NCI-H2081 (cell line): ENCODE measurements around the gene LNX2.

Experiments
- DNase-seq, 2 experiments: peaks; one replicate each; lab custom pipeline; 2025; lab: John Stamatoyannopoulos, UW

The LNX2 gene

DNA sequence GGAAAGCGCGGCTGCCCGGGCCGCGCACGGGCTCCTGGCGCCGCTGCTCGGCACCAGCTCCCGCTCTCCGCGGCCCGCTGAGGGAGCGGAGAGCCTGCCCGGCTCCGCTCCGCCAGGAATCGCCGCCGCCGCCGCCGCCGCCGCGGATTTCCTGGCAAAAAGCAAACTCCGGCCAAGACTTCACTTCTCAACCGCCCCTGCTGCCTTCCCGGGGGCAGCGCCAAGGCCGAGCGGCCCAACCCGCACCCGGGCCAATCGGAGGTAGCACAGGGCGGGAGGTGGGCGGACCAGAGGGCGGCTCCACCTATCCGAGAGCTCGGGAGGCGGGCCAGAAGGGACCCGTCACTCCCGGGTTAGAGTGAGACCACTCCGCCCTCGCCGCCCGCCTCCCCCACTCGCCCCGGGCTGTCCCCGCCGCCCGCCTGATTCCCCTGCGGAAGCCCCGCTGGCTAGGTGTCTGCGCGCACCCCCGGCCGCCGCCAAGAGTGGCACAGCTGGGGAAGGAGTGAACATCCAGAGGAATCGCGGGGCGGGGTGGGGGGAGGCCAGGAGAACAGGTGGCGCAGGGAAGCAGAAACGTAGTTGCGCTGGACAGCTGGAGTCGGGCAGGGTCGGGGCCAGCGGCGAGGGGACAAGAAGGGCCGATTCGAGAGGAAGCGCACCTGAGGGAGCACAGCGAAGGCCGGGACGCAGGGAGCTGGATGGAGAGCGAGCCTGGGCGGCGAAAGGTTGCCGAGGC is at the start of gene LNX2:
TSS of gene LNX2 (minus strand) at position 153 of the 739 bp plus-strand sequence. CDS start 38,826 bp downstream, outside the sequence.
- DNase-seq, result peak; percentile 92 to 94

DNA sequence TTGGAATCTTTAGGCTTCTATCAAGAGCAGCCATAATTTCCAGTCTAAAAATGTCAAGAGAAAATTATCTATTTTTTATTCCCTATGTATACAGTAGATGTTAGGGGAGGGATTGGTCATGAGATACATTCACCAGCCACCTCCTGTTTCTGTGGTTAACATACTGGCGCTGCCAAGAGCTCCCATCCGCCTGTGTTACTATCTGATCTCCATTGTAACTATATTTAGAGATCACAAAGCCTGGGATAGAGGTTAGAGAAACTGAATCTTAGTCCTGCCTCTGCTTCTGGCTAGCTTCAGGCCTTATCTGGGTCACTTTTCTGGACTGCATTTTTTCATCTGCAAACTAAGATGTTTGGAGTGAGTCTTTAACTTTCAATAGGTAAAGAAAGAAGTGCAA is 47.6 kb upstream of the LNX2 start:
- DNase-seq, result no peak

DNA sequence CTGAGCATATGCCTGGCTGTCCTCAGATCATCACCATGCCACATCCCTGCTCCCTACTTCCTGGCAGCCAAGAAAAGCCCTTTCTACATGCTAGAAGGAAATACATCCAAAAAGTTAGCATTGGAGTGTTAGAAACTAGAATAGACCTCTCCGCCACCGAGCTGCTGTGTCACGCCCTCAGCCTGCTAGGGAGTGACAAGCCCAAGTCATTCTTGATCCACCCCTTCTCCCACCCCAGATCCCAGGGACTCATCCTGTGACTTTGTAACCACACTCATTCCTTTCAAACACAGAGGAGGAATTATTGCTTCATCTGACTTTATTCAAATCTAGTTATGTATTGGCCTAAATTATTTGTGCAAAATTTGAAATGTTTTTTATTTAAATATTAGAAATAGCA is 46.6 kb upstream of the LNX2 start:
- DNase-seq, result no peak

DNA sequence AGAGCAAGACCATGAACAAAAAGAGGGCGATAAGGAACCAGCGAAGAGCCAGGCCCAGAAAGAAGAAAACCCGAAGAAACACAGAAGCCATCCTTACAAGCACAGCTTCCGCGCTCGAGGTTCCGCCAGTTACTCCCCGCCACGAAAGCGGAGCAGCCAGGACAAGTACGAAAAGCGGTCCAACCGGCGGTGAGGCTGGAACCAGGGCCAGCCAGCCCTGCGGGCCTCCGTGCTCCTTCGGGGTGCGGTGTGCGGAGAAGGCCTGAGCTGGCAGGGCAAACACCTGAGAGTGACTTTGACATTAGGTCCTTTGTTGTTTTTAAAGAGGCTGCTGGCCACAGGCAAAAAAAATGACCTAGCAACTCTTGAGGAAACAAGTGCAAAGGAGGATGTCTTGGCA is 45.4 kb upstream of the LNX2 start:
- DNase-seq, result no peak

DNA sequence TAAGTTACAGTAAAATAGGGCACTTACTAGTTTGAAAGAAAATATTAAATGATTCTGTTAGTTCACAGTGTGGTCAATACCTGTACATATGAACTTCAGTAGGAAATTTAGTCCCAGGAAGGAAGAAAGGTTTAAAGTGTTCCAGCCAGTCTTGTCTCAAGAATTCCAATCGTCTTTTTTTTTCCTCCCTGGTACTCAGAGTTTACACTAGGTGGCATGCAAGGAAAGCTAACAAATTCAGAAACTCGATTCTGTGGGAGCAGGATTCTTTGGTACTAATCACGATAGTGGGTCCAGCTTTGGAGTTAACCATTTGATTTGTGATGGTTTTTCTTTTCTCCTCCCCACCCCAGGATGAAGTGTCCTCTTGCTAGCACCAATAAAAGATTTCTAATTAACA is 45.0 kb upstream of the LNX2 start:
- DNase-seq, result no peak

DNA sequence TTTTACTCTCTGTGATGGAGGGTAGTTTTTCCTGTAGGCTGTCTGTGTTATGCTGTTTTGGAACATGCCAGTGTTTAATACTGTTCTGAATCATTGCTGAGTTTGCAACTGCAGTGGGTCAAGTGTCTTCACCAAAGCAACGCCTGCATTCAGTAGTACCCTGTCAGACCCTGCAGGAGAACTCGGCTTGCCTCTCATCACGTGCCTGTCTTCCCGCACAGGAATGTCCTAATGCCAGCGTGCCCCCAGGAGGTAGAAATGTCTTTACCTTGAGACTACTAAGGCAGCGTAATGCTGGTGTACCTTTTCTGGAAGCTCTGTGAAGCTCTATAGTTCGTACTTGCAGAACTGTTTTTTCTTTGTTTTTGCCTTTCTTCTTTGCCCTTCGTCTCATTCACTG is 43.6 kb upstream of the LNX2 start:
- no peak for DNase-seq

DNA sequence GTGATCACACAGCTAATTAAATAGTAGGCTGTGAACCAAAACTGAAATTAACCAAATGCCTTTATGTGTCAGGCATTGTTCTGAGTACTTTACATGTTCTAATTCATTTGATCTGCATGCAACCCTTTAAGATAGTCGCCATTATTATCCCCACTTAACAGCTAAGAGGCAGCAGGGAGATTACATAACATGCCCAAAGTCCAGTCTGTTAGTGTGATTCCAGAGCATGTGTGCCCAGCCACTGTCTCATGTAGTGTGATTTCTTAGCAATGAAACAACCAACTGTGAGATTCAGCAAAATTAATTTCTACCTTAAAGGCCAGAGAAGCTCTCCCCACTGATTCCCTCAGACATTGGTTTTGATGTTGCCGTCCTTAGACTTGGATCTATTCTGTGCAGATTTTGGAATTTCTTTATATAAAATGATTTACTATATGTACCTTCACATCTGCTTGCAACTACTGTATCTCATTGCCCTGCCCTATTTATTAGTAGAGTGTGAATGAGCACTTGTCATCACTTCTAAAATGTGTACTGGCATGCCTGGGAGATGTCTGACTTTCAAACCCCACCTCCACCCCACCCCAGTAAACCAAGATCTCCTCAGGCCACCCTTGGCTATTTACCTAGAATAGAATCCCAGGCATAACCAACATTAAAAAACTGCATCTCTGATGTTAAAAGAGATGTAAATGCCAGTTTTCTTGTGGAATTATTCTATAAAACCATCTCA is 42.6 kb upstream of the LNX2 start:
- no peak for DNase-seq

DNA sequence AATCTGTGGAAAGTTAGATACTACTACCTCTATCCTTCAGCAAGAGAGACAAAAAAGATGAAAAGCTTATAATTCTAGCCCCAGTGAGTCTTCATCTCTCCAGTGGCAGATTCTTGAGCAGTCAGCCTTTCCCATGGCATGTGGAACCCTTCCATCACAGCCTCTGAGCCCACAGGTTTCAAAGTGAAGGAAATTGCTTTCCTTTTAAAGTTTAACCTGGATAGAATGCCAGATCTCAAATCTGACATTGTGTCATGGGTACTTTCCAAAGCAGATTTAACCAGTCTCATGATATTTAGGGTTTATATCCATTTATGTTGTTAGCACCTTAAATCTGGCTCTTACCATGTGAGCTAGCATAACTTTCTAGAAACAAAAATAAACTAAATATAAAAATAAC is 40.7 kb upstream of the LNX2 start:
- no peak for DNase-seq

DNA sequence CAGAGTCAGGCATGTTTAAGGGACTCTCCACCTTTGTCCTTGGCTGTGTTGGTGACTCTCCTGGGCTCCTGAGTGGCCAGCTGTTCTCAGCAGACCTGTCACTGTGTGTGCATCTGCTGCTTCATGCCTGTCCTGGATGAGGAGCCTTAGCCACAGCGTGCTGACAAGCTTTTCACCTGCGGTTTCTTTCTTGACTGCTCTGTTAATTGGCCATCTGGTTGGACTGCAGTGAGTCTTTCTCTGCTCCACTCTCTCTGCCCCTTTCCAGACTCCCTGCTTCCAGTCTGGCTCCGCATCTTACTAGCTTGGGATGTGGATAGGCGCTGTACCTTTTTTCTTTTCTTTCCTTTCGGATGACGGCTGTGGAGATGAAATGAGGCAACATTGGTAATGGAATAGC is 40.2 kb upstream of the LNX2 start:
- no peak for DNase-seq

DNA sequence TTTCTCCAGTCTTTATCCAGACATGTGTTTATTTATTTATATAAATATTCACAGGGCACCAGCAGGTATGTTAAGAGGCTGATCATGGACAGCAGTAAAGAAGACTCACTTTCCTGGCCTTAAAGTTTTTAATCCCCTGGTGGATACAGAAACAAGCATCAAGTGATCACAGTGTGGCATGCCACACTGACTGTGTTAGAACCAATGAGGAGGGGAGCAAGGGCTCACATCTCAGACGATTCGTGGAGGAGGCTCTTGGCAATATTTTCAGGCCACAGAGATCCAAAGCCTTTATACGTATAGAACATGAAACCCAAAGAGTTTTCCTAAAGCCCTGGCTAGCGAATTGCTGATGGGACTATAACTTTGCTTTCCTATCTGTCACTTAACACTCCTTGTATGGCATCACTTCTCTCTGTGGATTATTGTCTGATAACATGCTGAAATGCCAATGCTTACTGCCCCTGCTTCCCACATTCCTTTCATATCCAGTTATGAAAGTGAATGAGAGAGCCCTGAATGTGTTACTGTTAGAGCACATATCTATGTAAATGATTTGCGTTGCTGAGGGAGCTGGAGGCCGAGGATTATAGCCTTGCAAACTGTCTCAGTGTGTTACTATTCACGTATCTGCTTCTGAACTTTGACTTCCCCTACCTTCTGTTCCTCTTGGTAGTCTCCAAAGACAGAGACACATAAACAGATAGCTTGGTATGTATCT is 39.0 kb upstream of the LNX2 start:
- no peak for DNase-seq

DNA sequence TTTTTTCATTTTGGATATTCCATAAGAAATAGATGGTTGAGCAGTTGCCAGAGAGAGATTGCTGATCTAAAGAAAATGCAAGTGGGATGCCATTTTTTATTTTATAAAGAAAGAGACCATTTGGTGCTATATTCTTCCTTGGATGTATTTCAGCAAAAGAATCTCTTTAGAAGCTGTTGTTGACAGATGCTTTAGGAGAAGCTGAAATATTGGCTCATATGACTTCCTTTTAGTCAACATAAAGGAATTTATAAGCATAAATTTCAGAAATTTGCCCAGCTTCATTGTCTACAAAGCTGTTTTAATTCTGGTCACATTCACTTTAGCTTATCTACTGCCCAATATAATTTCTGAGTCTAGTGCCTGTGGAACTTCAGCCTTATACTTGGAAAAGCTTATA is 38.2 kb upstream of the LNX2 start:
- no peak for DNase-seq

DNA sequence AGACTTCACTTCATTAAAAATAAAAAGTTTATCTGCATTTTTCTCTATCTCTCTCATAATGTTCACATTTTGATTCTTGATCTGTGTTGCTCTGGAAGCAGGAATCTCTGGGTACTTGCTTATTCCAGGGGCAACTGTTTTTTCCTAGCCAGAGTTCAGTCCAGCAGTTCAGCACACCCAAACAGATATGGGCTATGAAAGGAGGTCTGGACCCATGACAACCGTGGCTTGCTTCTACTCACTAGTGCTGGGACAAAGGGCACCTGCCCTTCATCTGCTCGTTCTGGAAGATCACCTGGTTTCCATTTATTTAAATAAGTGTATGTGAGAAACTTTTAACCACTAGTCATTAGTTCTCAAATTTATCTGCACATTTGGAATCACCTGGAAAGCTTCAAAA is 37.4 kb upstream of the LNX2 start:
- DNase-seq, result no peak

DNA sequence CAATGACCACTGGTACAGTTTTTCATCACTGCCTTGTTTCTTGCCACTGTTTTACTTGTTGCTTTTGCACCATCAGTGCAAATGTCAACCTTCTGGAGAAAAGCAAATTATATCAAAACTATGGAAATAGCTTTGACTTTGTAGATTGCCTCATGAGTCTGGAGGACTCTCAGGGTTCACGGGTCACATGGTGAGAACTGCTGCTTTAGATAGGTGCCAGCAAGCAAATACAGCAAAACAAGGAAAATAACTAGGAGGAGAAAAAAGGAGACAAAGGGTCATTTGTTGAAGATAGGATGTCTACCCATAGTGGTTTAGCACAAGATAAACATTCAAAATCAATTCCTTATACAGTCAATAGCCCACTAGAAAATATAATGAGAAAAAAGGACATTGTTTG is 34.5 kb upstream of the LNX2 start:
- no peak for DNase-seq

DNA sequence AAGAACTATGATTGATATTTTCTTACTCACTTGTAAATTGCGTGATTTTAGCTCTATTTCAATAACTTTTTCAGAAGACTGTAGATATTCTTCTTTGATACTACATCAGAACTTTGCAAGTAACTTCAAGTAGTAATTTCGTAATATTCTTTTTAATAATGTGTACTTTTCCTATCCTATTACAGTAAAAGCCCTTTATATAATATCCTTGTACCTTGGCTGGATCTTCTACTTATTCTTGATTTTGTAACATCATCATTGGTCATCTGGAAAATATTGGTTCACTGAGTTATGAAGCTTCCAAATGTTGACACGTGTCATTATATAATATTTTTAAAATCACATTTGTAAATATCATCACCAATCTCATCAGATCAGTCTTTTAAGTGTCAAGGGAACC is 33.7 kb upstream of the LNX2 start:
- no peak for DNase-seq

DNA sequence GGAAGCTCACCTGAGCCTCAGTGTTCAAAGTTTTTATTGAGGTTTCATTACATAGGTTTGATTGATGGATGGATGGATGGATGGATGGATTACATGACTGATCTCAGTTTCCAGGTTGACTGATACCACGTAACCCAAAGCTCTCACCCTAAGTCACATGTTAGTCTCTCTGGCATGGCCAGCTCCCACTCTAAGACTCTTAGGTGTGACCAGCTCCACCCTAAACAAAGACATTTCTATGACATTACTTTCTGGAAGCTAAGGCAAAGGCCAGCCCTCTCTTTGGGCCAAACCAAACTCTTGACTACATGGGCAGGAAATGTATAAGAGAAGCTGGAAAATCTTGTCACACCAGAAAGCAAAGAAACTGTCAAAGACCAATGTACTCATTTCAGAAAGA is 30.0 kb upstream of the LNX2 start:
- DNase-seq, result no peak

DNA sequence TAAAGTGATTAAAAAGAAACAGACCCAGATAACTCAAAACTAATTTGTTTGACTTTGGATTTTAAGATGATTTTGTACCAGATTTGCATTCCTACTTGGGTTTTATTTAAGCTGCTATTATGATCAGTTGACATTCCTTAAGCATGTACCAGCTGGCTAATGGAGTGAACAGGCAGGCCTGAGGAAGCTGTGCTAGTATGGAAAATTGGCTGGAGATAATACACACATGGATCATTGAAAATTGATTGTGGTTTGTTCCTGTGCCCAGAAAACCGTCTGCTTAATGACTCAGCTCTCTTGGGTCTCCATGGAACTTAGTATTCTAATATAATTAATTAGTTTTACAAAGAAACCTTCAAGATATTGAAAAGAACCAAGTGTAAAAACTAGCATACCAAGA is 24.0 kb upstream of the LNX2 start:
- DNase-seq, result no peak

DNA sequence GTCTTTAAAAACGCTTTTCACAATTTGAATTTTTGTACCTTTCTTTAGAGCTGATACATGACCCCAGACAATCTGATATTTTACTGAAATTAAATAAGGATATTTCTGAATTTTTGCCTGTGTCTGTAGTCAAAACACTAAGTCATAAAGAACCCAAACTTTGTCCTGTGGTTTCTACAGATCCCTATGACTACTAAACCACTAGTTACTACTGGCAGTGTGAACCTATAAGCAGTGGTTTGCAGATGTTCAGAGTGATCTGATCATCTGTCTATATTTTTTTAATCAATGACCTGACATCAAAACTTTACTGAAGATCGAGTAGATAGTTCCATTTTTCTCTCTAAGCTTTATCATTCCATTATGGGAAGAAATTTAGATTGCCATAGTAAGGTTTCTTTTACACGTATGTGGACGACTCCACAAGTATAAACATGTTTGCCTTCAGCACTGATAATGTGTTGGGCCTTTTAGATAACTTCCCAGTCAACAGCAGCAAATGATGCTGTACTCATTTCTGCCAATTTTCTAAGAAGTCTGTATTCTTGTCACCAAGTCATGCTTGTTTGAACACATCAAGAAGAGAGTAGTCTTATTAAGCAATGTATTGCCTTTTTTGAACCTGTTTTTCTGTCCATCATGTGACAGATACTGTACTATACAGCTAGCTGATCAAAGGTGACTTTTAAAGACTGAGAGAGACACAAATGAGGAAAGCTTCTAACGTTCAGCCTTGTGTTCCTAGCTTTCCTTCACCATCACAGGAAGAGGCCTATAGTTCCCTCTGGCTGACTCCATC is 23.2 kb upstream of the LNX2 start:
- no peak for DNase-seq

DNA sequence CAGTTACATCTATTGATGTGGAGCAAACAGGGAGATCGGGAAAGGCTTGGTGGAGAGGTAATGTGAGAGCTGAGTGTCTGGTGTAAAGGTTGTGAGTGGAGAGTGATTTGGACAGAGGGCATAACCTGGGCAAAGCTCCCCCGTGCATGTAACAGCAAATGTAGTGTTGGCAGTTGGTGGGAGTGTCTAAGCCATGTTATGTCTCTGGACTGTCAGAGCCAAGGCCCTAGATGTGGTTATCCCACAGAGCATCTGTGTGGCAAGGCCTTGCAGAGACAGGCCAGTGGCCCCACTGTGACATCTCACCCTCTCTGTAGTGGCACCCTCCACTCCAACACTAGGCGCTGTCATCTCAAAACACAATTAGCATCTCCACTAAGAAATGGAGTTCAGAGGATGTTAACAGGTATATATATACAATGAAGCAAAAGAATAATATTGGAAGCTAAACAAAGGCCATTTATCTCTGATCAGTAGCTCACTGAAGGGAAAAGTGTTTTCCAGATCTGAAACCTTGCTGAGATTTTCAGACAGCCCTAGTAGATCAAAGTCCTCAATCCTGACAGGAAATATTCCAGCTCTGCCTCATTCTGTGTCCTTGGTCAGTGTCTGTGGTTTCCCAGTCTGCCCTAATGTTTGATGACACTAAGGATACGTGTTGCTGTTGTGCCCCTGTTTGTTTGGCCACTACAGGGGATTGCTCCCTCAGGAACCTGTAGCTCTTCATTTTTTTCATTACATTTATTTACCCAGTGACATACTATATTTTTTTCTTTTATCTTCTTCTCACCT is 21.6 kb upstream of the LNX2 start:
- DNase-seq, result no peak

DNA sequence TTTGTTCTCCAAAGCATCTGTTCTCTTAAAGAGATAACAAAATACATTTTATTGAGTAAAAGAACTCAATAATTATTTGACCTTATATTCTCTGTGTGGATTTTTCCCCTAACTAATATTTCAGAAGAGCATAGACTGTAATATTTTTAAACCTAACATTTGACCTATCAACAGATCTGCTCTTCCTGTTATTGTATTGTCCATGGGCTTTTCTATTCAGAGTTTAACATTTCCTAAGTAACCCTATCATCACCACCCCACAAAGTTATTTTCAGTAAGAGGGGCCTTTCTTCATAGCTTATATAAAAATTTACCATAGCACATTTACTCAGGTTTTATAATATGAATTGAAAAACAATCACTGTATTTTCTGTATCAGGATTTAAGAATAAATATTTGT is 18.9 kb upstream of the LNX2 start:
- DNase-seq, result no peak

DNA sequence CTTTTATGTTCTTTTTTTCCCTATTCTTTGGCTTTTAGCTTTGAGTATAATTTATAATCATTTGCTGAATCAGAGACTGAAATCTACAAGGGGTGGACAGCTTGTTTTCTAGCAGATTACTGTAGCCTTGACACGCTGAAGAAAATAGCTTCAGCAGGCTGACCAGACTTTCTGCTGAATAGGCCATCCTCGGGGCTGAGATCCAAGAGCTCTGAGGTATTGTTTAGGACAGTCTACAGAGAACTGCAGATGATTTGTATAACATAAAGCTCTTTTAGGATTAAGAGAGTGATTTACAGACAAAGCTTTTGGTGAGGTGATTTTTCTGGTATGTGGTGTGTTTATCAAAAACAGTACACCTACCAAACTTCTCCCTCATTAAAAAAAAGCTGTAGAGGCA is 18.2 kb upstream of the LNX2 start:
- DNase-seq, result no peak

DNA sequence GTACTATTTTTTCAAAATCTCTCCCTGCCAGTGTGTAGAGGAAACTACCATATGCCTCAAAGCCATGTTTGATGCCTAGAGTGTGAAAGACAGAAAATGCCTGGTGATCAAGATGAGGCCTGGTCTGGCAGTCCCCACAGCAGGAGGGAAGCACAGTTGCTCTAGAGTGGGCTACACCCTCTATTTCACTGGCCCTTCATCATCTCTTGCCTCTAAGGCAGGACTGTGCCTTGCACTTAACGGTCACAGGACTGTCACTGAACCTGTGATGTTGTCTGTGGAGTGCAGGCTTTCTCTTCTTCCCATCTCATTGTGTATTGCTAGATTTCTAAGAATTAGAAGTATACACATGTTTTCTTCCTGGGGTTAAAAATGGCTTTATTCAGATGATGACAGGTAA is 17.7 kb upstream of the LNX2 start:
- DNase-seq, result no peak

DNA sequence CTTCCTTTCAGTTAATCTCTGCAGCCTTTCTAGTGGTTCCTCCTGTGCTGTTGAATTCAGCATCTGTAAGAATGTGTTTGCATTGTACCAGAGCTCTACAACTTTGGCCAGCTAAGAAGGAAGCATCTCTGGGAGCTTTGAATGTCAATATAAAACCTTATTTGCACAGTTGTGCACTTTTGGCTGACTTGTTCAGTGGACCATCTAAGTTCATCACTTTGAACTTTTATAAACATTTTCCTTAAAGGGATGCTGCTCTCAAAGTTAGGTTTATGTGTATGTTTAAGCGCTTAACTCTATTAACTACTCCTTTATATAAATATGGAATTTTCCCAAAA is 16.9 kb upstream of the LNX2 start:
- DNase-seq, result no peak
